Ramos (cell line): ENCODE results near the gene TBC1D10A.

Source experiments
- in situ Hi-C: fragments of 300-500 bp; cut with MboI; formaldehyde crosslinking; loops from one replicate; pipeline ENCODE4 v1.14.3; 2022; ENCODE audit warnings: low sequenced_read_pairs; ENCODE audit not compliant: unreplicated experiment

TBC1D10A gene

GRCh38 chr22:30289141-30289979, 37.4 kb downstream of the TBC1D10A start, which contains the start of gene CASTOR1:
Gene CASTOR1, minus strand, starts transcription at chr22:30289505. Its CDS starts 8 bp downstream, at chr22:30289497.
- in situ Hi-C loops: loop anchor here (5.0 to 10.0 kb wide), 3 partner anchors 98 to 195 kb away; partner anchors contain the start of gene RNF215

DNA sequence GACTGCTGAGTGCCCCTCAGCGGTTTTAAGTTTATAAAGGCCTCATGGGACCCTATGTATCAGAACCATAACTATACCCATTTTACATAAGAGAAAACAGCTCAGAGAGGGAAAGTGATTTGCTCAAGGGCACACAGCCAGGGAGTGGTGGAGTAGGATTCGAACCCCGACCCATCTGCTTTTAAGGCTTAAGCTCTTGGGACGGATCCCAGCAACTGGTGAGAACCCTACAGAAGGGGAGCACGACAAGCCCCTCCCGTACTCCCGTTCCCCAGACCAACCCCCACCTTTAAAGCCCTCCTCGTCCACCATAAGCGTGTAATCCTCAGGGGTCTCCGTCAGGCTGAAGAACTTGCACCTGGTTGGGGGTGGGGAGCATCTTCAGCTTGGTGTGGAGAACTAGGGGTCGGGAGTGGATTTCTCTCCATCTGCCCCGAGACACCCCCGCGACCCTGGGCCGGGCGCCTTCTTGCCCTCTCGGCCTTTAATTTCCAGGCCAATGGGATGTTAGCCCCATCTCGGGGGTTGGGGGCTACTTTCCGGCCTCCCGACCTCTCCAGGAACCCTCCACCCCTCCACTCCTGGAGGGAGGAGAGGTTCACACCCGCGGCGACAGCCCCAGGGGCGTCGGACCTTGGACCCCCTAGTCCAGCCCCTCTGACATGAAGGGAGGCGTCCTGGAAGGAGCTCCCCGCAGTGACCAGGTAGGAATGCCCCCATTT, 38.2 kb downstream of the TBC1D10A start:
- in situ Hi-C loops: loop anchor here (5.0 to 10.0 kb wide), 3 partner anchors 99 to 196 kb away; partner anchors contain the start of gene RNF215

GRCh38 chr22:30287648-30288418, 38.9 kb downstream of the TBC1D10A start:
- in situ Hi-C loops: loop anchor here (5.0 to 10.0 kb wide), 3 partner anchors 99 to 197 kb away; partner anchors contain the start of gene RNF215

DNA sequence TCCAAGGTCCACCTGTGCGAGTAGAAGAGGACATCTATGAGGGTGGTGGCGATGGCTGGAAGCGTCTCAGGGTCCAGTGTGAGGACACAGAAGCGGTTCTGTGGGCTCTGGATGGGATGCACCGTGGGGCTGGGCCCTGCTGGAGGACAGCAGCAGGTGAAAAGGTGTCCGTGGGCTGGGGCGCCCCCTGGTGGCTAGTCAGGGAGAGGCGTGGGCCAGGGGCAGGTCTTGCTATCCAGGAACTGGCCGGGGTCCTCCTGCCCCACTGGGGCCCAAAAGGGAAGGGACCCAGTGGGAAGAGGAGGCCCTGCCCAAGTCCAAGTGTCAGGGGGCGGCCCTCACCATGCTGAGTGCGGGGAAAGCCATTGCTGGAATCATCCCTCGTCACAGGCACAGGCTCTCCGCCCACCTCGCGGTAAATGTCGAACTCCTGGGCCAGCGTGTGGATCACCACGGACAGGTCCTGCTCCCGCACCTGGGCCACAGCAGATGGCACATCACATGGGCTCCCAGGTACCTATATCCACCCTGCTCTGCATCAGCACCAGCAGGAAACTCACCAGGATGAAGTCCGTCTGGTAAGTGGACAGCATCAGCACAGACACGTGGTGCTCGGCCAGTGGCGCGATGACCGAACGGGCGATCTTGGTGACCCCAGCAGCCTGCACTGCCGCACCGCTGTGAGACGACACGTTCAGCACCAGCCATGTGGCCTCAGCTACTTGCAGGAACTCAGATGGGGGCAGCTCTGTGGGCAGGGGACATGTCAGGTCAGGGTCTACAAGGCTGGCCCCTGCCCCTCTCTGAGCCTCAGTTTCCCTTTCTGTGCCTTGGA, 39.7 kb downstream of the TBC1D10A start:
- in situ Hi-C loops: loop anchor here (5.0 to 10.0 kb wide), 3 partner anchors 100 to 198 kb away; partner anchors contain the start of gene RNF215

DNA sequence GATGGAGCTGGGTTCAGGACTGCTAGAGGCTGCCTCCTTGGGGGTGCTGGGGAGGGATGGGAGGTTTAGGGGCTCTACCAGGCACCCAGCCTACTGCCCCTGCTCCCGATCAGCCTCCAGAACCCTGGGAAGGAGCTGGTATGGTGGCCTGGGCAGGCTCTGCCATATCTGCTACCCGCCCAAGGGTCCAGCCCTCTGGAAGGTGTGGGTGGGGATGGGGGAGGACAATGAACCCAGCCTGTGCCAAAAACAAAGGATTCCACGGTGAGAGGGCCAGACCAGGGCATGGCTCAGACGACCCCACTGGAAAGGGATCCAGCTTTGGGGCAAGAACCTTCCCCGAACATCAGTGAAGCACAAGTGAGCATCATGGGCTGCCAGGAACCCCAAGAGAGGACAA, 40.4 kb downstream of the TBC1D10A start:
- in situ Hi-C loops: loop anchor here (5.0 to 10.0 kb wide), 3 partner anchors 101 to 198 kb away; partner anchors contain the start of gene RNF215

- in situ Hi-C loops: loop anchor here (5.0 to 10.0 kb wide), 3 partner anchors 101 to 199 kb away; partner anchors contain the start of gene RNF215
These were observed 40.9 kb downstream of the TBC1D10A start for GRCh38 chr22:30285846-30286200.

DNA sequence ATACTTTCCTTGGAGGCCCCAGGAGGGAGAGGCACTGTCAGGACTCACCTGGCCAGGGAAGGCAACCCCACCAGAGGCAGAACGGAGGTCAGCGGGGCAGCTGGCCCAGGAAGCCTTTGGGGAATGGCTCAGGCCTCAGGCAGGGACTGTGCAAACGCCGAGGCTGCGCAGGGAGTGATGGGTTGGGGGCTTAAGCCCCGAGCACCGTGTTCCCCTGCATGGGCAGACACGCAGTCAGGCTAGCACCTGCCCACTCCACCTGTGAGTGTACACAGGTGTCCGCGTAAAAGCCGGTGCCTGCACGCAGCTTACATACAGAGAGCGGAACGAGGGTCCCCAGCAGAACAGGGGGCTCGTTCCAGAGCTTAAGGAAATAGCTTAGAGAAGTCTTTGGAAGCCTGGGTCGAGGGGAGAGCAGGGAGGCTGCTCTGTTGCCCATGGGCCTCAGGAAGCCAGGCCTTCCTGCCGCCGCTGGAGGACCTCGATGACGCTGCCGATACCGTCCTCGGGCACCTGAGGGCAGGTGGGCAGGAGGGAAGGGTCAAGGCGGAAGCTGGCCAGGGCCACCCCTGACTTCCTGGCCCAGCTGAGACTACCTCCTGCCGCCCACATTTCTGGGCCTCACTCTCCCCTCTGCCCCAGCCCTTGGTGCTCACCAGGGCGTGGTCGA, 41.4 kb downstream of the TBC1D10A start:
- in situ Hi-C loops: loop anchor here (5.0 to 10.0 kb wide), 3 partner anchors 102 to 199 kb away; partner anchors contain the start of gene RNF215

GRCh38 chr22:30284666-30285065, 42.1 kb downstream of the TBC1D10A start:
- in situ Hi-C loops: loop anchor here (5.0 to 10.0 kb wide), 3 partner anchors 103 to 200 kb away; partner anchors contain the start of gene RNF215

GRCh38 chr22:30284172-30284571, 42.6 kb downstream of the TBC1D10A start:
- in situ Hi-C loops: loop anchor here (10.0 kb wide), 2 partner anchors 179 to 201 kb away; no protein-coding TSS in a partner anchor

DNA sequence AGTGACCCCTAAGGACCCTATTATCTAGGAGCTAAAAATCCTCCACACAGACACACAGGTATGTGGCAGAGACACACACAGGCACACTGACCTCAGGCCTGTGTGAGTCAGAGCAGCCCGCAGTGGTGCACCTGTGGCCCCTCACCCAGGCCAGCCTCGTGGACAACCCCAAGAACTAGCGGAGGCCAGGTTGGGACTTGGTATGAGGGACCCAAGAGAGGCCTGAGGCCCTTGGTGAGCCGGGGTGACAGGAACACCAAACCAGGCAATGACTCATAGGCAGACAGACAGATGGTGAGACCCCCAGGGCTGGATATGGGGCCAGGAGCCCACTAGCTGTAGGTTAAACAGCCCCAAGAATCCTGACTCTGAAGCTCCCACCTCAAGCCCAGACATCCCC, 43.4 kb downstream of the TBC1D10A start:
- in situ Hi-C loops: loop anchor here (10.0 kb wide), 2 partner anchors 179 to 201 kb away; no protein-coding TSS in a partner anchor

DNA sequence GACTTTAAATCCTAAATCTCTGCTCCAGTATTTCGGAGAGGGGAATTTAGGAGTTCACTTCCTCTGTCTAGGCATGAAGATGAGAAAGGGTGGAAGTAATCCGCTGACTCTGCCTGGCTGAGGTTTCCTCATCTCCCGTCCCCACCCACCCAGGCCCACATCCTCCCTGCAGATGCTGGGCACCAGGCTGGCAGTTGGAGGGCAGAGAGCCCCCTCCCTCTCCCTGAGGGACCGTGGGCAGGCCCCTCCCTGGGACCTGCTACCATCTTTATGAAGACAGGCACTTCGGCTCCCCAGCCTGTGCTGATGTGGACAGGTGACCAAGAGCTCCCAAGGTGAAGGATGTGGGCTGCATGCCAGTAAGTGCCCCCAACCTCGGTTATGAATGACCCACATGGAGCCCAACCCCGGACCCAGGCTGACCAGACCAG, 44.1 kb downstream of the TBC1D10A start:
- in situ Hi-C loops: loop anchor here (10.0 kb wide), 2 partner anchors 178 to 202 kb away; no protein-coding TSS in a partner anchor

- in situ Hi-C loops: loop anchor here (10.0 kb wide), 2 partner anchors 176 to 204 kb away; no protein-coding TSS in a partner anchor
These were observed 46.2 kb downstream of the TBC1D10A start for GRCh38 chr22:30280505-30280904.

DNA sequence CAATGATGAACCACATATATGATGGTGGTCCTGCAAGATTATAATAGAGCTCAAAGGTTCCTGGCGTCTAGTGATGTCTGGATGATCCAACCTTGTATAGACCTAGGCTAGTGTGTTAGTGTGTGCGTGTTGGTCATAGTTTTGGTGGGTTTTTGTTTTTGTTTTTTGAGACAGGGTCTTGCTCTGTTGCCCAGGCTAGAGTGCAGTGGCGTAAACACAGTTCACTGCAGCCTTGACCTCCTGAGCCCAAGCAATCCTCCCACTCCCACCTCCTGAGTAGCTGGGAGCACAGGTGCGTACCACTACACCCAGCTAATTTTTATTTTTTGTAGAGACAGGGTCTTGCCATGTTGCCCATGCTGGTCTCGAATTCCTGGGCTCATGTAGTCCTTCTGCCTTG, 46.8 kb downstream of the TBC1D10A start:
- in situ Hi-C loops: loop anchor here (10.0 kb wide), 2 partner anchors 175 to 205 kb away; no protein-coding TSS in a partner anchor

GRCh38 chr22:30279046-30279788, 47.5 kb downstream of the TBC1D10A start:
- in situ Hi-C loops: no loop called here

DNA sequence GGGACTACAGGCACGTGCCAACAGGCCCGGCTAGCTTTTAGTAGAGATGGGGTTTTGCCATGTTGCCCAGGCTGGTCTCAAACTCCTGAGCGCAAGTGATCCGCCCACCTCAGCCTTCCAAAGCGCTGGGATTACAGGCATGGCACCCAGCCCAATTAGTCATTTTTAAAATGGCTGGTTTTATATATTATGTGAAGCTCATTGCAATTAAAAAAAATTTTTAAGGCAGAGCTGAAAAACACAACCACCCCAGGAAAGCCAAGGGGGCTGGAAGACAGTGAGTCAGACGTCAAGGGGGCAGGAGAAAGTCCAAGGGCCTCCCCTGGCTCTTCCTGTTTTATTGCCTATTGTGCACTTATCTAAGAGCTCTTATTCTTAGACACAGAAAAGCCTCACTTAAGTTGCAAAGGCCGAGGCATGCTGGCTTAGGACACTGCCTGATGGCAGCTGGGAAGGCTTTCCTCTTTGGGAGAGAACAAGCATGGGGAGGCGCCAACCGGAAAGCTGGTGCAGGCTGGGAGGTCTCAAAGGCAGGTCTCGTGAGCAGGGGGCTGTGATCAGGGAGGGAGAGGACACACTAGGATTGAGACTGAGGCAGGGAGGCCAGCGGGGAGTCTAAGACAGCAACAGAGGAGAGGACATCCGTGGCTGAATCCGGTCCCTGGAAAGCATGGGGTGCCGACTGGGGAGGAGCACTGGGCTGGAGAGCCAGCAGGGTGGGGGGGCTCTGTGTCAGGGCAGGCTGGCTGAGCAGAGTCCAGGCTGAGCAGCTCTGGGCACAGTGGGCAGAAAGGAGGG, 49.0 kb downstream of the TBC1D10A start:
- in situ Hi-C loops: no loop called here

DNA sequence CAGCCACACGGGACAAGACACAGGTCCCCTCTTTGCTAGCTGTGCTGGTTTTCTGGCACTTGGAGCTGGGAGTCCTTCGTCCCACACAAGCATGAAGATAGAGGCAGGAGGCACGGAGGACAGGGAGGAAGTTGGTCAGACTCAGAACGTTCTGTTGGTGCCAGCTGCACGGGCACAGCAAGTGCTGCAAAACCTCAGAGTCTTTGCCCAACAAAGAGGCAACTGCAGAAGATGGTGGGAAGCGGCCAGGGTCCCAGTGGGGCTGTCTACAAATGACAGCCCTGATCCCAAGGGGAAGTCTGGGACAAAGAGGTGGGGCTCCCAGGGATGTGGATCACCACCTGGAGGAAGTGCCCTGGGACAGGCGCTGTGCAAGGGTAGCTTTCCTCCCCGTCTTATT, 50.7 kb downstream of the TBC1D10A start:
- in situ Hi-C loops: no loop called here

GRCh38 chr22:30275625-30276024, 51.1 kb downstream of the TBC1D10A start:
- in situ Hi-C loops: no loop called here
